Epithelial cell of esophagus (primary cell): ENCODE data around the gene IL17RB.

Experiments used
- DNase-seq: peaks from one replicate; pipeline ENCODE4 v3.0.0; 2010; ENCODE audit warnings: low read depth
- H3K4me3 ChIP-seq: 2 replicates; pipeline ENCODE4 v1.5.1; 2011; ENCODE audit warnings: mild to moderate bottlenecking, low read length, control low read depth
- TF ChIP-seq, protein P1 (sequence below): IDR thresholded peaks from 2 replicates; pipeline ENCODE4 v1.5.1; 2011; ENCODE audit warnings: low read depth, mild to moderate bottlenecking, low read length, control low read depth, inconsistent platforms; ENCODE audit not compliant: insufficient read depth; ENCODE audit errors: missing control alignments

Gene IL17RB

GRCh38 chr3:53845881-53846133, 561 bp upstream of the IL17RB start:
- TF ChIP-seq, protein P1, sequence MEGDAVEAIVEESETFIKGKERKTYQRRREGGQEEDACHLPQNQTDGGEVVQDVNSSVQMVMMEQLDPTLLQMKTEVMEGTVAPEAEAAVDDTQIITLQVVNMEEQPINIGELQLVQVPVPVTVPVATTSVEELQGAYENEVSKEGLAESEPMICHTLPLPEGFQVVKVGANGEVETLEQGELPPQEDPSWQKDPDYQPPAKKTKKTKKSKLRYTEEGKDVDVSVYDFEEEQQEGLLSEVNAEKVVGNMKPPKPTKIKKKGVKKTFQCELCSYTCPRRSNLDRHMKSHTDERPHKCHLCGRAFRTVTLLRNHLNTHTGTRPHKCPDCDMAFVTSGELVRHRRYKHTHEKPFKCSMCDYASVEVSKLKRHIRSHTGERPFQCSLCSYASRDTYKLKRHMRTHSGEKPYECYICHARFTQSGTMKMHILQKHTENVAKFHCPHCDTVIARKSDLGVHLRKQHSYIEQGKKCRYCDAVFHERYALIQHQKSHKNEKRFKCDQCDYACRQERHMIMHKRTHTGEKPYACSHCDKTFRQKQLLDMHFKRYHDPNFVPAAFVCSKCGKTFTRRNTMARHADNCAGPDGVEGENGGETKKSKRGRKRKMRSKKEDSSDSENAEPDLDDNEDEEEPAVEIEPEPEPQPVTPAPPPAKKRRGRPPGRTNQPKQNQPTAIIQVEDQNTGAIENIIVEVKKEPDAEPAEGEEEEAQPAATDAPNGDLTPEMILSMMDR: no peak
- DNase-seq: no peak
- H3K4me3 ChIP-seq: peak overlapping the region; percentile 46

DNA sequence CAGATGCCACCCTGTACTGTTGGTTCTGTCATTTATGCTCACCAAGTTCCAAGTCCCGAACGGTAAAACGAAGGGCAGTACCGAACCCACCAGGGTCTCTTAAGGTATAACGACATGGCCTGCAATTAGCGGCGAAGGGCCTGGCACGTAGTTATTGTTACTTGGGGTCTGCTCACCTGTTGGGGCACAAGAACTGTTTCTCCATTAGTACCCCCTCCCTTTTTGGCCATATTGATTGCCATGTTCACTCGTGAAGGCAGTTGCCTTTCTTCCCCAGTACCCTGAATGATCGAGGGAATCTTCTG, 435 bp downstream of the IL17RB start:
- no peak for DNase-seq
- TF ChIP-seq, protein P1: no peak
- H3K4me3 ChIP-seq: no peak overlapping the region

DNA sequence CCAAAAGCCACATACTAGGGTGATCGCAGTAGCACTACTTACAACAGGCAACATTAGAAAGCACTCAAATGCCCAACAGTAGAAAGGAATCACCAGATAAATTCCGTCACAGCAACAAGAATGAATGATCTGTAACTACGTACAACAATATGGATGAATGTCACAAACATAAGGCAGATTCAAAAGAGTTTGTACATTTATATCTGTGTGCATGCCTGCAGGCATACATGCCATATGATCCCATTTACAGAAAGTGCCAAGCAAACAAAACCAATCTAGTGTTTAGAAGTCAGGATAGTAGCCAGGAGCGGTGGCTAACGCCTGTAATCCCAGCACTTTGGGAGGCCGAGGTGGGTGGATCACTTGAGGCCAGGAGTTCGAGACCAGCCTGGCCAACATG, 3.5 kb downstream of the IL17RB start:
- H3K4me3 ChIP-seq: no peak overlapping the region
- TF ChIP-seq, protein P1: no peak
- no peak for DNase-seq

DNA sequence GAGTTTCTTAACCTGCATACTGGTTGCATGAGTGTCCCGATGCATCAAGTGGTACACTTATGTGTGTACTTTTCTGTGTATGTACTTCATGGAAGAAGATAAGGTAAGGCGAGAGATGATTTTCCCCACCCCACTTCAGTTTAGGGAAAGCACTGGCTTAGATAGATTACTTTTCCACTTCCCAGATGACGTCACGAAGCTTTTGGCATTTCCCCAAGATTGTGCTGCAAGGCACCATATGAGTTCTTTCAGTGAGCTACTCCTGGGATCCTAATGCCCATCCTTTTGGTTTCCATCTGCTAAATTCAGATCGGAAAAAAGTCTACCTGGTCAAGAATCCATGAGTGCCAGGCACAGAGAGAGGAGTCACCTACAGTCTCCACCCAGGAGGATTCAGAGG, 4.5 kb downstream of the IL17RB start:
- no peak overlapping the region for H3K4me3 ChIP-seq
- peak; percentile 31 for DNase-seq
- TF ChIP-seq, protein P1: no peak

GRCh38 chr3:53856964-53857363, 10.6 kb downstream of the IL17RB start:
- TF ChIP-seq, protein P1: no peak
- H3K4me3 ChIP-seq: no peak overlapping the region
- DNase-seq: no peak

- no peak for DNase-seq
- H3K4me3 ChIP-seq: no peak overlapping the region
- TF ChIP-seq, protein P1: no peak
These were observed 11.9 kb downstream of the IL17RB start for GRCh38 chr3:53858096-53858741.

DNA sequence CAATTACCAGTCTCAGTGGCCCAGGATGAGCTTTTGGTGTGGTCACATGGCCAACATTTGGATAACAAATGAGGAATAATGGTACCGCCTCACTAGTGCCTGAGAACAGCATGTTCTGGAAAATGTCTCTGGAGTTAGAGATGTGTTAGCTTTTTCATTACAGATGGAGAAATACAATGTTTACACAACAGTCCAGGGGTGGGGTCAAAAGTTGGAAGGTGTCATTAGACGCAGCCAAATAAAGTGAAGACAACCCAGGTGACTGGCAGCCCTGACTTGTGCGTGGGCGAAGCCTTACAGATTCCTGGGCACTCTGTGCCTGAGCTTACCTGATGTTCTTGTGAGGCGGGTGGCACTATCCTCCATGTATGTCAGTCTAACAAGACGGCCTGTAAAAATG, 12.8 kb downstream of the IL17RB start:
- no peak for DNase-seq
- TF ChIP-seq, protein P1: no peak
- H3K4me3 ChIP-seq: no peak overlapping the region
